Adrenal gland (tissue), 5 donors: ENCODE measurements around the gene RICTOR.

Experiments
- POLR2A ChIP-seq, 2 donors: fragments of 450-650 bp; IDR thresholded peaks; one replicate each; pipeline ENCODE4 v1.6.1; 2017; ENCODE audit warnings: antibody characterized with exemption in 2 of 2, mild to moderate bottlenecking in 2 of 2, moderate library complexity in 1 of 2
- TF ChIP-seq, protein P1 (sequence below), 6 experiments: fragments of 450-650 bp in 4 of 6; fragments of 200-600 bp in 2 of 6; sonication (generic) in 1 of 6; IDR thresholded peaks; 1 replicate in 5 of 6; 2 replicates in 1 of 6; pipeline versions ENCODE4 v1.5.1 to v1.8.0; 2016 to 2021; ENCODE audit warnings: antibody characterized with exemption in 6 of 6, mild to moderate bottlenecking in 2 of 6, moderate library complexity in 1 of 6
- donor health status: DM: no; HTN: no; CAD: no.

DNA sequence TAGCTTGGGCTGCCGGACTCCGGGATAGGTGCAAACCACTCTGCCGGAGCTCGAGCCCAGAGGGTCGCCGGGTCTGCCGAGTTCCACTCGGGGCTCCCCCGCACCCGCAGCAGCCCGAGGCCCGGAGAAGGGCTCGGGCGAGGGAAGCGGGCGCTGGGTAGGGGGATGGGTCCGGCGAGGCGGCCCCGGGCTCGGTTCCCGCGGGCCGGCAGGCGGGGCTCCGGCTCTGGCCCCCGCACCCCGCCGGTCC is 507 bp downstream of the RICTOR start:
- no peak for TF ChIP-seq POLR2A (IDR thresholded peaks at IDR 0.05)
- TF ChIP-seq, protein P1, sequence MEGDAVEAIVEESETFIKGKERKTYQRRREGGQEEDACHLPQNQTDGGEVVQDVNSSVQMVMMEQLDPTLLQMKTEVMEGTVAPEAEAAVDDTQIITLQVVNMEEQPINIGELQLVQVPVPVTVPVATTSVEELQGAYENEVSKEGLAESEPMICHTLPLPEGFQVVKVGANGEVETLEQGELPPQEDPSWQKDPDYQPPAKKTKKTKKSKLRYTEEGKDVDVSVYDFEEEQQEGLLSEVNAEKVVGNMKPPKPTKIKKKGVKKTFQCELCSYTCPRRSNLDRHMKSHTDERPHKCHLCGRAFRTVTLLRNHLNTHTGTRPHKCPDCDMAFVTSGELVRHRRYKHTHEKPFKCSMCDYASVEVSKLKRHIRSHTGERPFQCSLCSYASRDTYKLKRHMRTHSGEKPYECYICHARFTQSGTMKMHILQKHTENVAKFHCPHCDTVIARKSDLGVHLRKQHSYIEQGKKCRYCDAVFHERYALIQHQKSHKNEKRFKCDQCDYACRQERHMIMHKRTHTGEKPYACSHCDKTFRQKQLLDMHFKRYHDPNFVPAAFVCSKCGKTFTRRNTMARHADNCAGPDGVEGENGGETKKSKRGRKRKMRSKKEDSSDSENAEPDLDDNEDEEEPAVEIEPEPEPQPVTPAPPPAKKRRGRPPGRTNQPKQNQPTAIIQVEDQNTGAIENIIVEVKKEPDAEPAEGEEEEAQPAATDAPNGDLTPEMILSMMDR (IDR thresholded peaks at IDR 0.05): no peak
